Activated CD4-positive, CD25-positive, alpha-beta regulatory T cell treated with anti-CD3 and anti-CD28 coated beads, Interleukin-2, amount 50 U/mL, for 16 hours (primary cell): Measurements from ENCODE around the gene MRPL52.
A peak's percentile ranks its signal among the peaks of the same experiment; 100 is the strongest.
"Not testable (repeated sequence)": the region's sequence is repeated elsewhere in the genome, so short reads cannot be mapped to it uniquely, and the experiment has no call there.

ENCODE experiments used
- DNase-seq: peaks from one replicate; pipeline ENCODE4 v3.0.0-alpha.2; 2020; ENCODE audit warnings: low read depth, low spot score

MRPL52 gene

GRCh38 chr14:22852940-22853767 lies 23.5 kb downstream of the MRPL52 start:
- peak; percentile 84 for DNase-seq

GRCh38 chr14:22854296-22854695 lies 24.6 kb downstream of the MRPL52 start:
- DNase-seq = not testable (repeated sequence)

GRCh38 chr14:22854963-22855724 lies 25.5 kb downstream of the MRPL52 start:
- DNase-seq = no peak

- DNase-seq = no peak
These were observed 26.7 kb downstream of the MRPL52 start for GRCh38 chr14:22856428-22856827.

- not testable (repeated sequence) for DNase-seq
These were observed 30.7 kb downstream of the MRPL52 start for GRCh38 chr14:22860377-22860776.

GRCh38 chr14:22861651-22862050 lies 32.0 kb downstream of the MRPL52 start:
- no peak for DNase-seq

GRCh38 chr14:22864979-22865378 lies 35.3 kb downstream of the MRPL52 start:
- no peak for DNase-seq

- DNase-seq = no peak
These were observed 36.0 kb downstream of the MRPL52 start for GRCh38 chr14:22865424-22866405.

GRCh38 chr14:22866874-22867273 lies 37.2 kb downstream of the MRPL52 start:
- no peak for DNase-seq

- no peak for DNase-seq
These were observed 41.1 kb downstream of the MRPL52 start for GRCh38 chr14:22870811-22871223.

- peak; percentile 54 for DNase-seq
These were observed 41.7 kb downstream of the MRPL52 start, which contains the start of gene LRP10 for GRCh38 chr14:22871224-22872032. LRP10 (plus strand) TSS chr14:22871740; CDS start chr14:22872304, 564 bp downstream.

GRCh38 chr14:22872033-22872832 lies 42.5 kb downstream of the MRPL52 start:
- DNase-seq = peak; percentile 56

GRCh38 chr14:22872833-22873520 lies 43.3 kb downstream of the MRPL52 start:
- no peak for DNase-seq

- no peak for DNase-seq
These were observed 45.5 kb downstream of the MRPL52 start for GRCh38 chr14:22875003-22875747.

GRCh38 chr14:22875748-22876319 lies 46.1 kb downstream of the MRPL52 start:
- DNase-seq = no peak

- DNase-seq = no peak
These were observed 47.4 kb downstream of the MRPL52 start for GRCh38 chr14:22877000-22877501.

- DNase-seq = no peak
These were observed 48.9 kb downstream of the MRPL52 start for GRCh38 chr14:22878271-22879246.
